Retina (tissue), 1 donor: ENCODE results near the gene PCK2.
A peak's percentile ranks its signal among the peaks of the same experiment; 100 is the strongest.

Experiments used
- DNase-seq: peaks from one replicate; pipeline ENCODE4 v3.0.0-alpha.2; 2016

The PCK2 gene

GRCh38 chr14:24139272-24139934 is 45.3 kb downstream of the PCK2 start:
- DNase-seq = no peak

GRCh38 chr14:24141097-24141880 is 47.2 kb downstream of the PCK2 start, which contains the start of gene EMC9:
Gene EMC9 (minus strand): TSS chr14:24141591. CDS start chr14:24141304, 287 bp downstream.
- DNase-seq = peak; percentile 99

- no peak for DNase-seq
These were observed 49.4 kb downstream of the PCK2 start for GRCh38 chr14:24143511-24143910.

GRCh38 chr14:24144451-24144850 is 50.3 kb downstream of the PCK2 start:
- no peak for DNase-seq

GRCh38 chr14:24145219-24145618 is 51.1 kb downstream of the PCK2 start:
- no peak for DNase-seq

GRCh38 chr14:24145690-24146452 is 51.8 kb downstream of the PCK2 start:
- peak; percentile 74 for DNase-seq

GRCh38 chr14:24146453-24146977 is 52.4 kb downstream of the PCK2 start, which contains the start of gene PSME2:
Gene PSME2 (minus strand): TSS chr14:24146610. CDS start chr14:24146581, 29 bp downstream.
- DNase-seq = peak; percentile 95

GRCh38 chr14:24146978-24147760 is 53.1 kb downstream of the PCK2 start, which contains the start of gene RNF31:
Gene RNF31 (plus strand): TSS chr14:24147498. CDS start chr14:24147699, 201 bp downstream.
- peak; percentile 97 for DNase-seq

- DNase-seq = no peak
These were observed 53.8 kb downstream of the PCK2 start for GRCh38 chr14:24147761-24148428.

GRCh38 chr14:24149302-24149969 is 55.3 kb downstream of the PCK2 start:
- DNase-seq = no peak

GRCh38 chr14:24150061-24150460 is 56.0 kb downstream of the PCK2 start:
- DNase-seq = no peak

GRCh38 chr14:24150567-24150966 is 56.5 kb downstream of the PCK2 start:
- DNase-seq = no peak

- DNase-seq = no peak
These were observed 56.9 kb downstream of the PCK2 start for GRCh38 chr14:24150993-24151392.

- DNase-seq = no peak
These were observed 57.4 kb downstream of the PCK2 start for GRCh38 chr14:24151404-24152080.
